Transverse colon (tissue), 3 donors: ENCODE results near the gene SCYL1.

Experiments used
- EP300 ChIP-seq: sonication (generic); formaldehyde crosslinking; IDR thresholded peaks from one replicate; pipeline ENCODE4 v1.6.1; 2017; ENCODE audit warnings: antibody characterized with exemption, low read depth
- TF ChIP-seq, protein P1 (sequence below), 5 experiments: fragments of 200-600 bp in 3 of 5; fragments of 450-650 bp in 2 of 5; sonication (generic) in 3 of 5; IDR thresholded peaks; 1 replicate in 2 of 5; 2 replicates in 3 of 5; pipeline ENCODE4 v1.5.1; 2016 to 2017; ENCODE audit warnings: antibody characterized with exemption in 5 of 5, inconsistent platforms in 3 of 5, mild to moderate bottlenecking in 2 of 5, moderate library complexity in 1 of 5

DNA sequence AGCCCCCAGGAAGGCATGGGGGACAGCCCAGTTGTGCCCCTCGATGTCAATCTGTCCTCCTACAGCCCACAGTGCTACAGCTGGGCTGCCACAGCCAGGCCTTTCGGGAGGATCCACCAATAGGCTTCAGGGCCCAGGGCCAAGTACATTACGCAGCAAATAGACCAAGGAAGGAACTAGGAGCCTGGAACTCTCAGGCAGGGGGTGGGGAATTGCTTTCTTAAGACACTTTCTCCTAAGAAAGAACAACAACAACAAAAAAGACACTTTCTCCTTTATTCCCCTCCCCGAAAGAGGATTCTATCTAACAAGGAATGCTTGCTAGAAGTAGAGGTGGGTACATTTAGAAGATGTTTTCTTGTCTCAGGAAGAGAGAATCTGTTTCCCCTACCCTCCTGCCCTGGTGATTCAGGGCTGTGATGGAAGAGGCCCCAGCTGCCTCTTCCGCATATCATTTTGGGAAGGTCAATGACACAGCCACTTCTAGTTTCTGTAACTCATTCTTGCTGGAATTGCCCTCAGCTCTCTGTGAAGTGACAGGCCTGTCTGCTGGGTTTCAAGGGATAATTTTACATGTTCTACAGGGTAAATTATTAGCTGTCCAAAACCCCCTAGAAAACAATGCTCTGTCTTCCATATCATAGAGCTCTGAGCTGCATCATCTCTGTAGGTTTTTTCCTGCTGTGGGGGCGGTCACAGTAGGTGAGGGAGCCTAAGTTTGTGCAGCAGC, 32.1 kb upstream of the SCYL1 start:
- TF ChIP-seq EP300: peak; percentile 51
- TF ChIP-seq, protein P1, sequence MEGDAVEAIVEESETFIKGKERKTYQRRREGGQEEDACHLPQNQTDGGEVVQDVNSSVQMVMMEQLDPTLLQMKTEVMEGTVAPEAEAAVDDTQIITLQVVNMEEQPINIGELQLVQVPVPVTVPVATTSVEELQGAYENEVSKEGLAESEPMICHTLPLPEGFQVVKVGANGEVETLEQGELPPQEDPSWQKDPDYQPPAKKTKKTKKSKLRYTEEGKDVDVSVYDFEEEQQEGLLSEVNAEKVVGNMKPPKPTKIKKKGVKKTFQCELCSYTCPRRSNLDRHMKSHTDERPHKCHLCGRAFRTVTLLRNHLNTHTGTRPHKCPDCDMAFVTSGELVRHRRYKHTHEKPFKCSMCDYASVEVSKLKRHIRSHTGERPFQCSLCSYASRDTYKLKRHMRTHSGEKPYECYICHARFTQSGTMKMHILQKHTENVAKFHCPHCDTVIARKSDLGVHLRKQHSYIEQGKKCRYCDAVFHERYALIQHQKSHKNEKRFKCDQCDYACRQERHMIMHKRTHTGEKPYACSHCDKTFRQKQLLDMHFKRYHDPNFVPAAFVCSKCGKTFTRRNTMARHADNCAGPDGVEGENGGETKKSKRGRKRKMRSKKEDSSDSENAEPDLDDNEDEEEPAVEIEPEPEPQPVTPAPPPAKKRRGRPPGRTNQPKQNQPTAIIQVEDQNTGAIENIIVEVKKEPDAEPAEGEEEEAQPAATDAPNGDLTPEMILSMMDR (IDR thresholded peaks at IDR 0.05): no peak
